Measurements from ENCODE around the gene RCAN1.

GRCh38 chr21:34518301-34518700, 96.6 kb downstream of the RCAN1 start:
- TF ChIP-seq POLR2AphosphoS5 (IDR thresholded peaks at IDR 0.05; ENCODE audit: low read depth, low read length) (no peak), POLR2A (IDR thresholded peaks at IDR 0.05; ENCODE audit: low read depth, low read length) (no peak), TAF1 (IDR thresholded peaks at IDR 0.05; ENCODE audit: low read depth, low read length) (no peak), SPI1 (IDR thresholded peaks at IDR 0.05; ENCODE audit: low read depth, low read length) (no peak), POU2F2 (IDR thresholded peaks at IDR 0.05; ENCODE audit: low read depth, low read length) (no peak)

Measured in GM12891 (cell line).